HL-60 (cell line): ENCODE data around the gene C12orf60.

Experiments used
- DNase-seq, 2 experiments: peaks; one replicate each; pipeline ENCODE4 v3.0.0-alpha.2; 2010 to 2020; ENCODE audit warnings: low read depth in 1 of 2, low spot score in 1 of 2
- H3K27ac ChIP-seq: fragments of 250-450 bp; sonication (Bioruptor Pico); replicated peaks from 2 replicates; pipeline ENCODE4 v1.5.1; 2020; ENCODE audit warnings: mild to moderate bottlenecking, moderate library complexity
- H3K27me3 ChIP-seq: fragments of 250-450 bp; sonication (Bioruptor Pico); 2 replicates; pipeline ENCODE4 v1.5.1; 2021; ENCODE audit warnings: mild to moderate bottlenecking, moderate library complexity; ENCODE audit not compliant: insufficient read depth, poor library complexity, severe bottlenecking
- H3K4me3 ChIP-seq: replicated peaks from 2 replicates; pipeline ENCODE4 v1.5.1; 2011; ENCODE audit warnings: mild to moderate bottlenecking, control low read depth, low read length; ENCODE audit not compliant: insufficient read depth
- GABPA ChIP-seq: IDR thresholded peaks from 2 replicates; pipeline ENCODE4 v1.6.1; 2012; ENCODE audit warnings: low read depth
- POLR2AphosphoS5 ChIP-seq: IDR thresholded peaks from 2 replicates; pipeline ENCODE4 v1.6.1; 2012; ENCODE audit warnings: low read depth
- SPI1 ChIP-seq: IDR thresholded peaks from 2 replicates; pipeline ENCODE4 v1.6.1; 2012; ENCODE audit warnings: low read depth, mild to moderate bottlenecking, borderline replicate concordance
- TF ChIP-seq, protein P1 (sequence below): IDR thresholded peaks from 2 replicates; pipeline ENCODE4 v1.6.1; 2012; ENCODE audit warnings: low read depth; ENCODE audit not compliant: insufficient replicate concordance
- TF ChIP-seq, protein P2 (sequence below): IDR thresholded peaks from one replicate; pipeline ENCODE4 v1.5.1; 2011; ENCODE audit warnings: low read length, control low read depth, inconsistent platforms; ENCODE audit not compliant: insufficient read depth

C12orf60 gene

DNA sequence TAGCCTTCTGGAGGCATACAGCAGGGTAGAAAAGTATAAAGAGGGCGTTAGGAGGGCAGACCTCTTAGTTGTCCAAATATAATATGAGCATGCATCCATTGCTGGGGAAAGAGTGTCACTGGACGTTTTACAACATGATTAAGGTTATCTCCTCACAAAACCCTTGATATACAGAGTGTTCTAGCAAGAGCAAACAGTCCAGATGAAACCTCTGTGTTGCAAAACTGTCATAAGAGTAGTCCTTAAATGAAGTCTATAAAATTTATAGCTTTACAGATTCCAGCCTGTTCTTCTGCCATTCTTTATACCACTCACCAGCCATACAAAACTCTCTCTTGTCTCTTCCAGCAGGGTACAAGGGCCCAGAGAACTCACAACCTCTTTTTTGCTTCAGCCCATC lies 21.9 kb upstream of the C12orf60 start:
- no peaks in the 10 kb centered on the region for H3K27me3 ChIP-seq
- no peak for DNase-seq
- TF ChIP-seq, protein P1, sequence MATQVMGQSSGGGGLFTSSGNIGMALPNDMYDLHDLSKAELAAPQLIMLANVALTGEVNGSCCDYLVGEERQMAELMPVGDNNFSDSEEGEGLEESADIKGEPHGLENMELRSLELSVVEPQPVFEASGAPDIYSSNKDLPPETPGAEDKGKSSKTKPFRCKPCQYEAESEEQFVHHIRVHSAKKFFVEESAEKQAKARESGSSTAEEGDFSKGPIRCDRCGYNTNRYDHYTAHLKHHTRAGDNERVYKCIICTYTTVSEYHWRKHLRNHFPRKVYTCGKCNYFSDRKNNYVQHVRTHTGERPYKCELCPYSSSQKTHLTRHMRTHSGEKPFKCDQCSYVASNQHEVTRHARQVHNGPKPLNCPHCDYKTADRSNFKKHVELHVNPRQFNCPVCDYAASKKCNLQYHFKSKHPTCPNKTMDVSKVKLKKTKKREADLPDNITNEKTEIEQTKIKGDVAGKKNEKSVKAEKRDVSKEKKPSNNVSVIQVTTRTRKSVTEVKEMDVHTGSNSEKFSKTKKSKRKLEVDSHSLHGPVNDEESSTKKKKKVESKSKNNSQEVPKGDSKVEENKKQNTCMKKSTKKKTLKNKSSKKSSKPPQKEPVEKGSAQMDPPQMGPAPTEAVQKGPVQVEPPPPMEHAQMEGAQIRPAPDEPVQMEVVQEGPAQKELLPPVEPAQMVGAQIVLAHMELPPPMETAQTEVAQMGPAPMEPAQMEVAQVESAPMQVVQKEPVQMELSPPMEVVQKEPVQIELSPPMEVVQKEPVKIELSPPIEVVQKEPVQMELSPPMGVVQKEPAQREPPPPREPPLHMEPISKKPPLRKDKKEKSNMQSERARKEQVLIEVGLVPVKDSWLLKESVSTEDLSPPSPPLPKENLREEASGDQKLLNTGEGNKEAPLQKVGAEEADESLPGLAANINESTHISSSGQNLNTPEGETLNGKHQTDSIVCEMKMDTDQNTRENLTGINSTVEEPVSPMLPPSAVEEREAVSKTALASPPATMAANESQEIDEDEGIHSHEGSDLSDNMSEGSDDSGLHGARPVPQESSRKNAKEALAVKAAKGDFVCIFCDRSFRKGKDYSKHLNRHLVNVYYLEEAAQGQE: no peak
- TF ChIP-seq, protein P2, sequence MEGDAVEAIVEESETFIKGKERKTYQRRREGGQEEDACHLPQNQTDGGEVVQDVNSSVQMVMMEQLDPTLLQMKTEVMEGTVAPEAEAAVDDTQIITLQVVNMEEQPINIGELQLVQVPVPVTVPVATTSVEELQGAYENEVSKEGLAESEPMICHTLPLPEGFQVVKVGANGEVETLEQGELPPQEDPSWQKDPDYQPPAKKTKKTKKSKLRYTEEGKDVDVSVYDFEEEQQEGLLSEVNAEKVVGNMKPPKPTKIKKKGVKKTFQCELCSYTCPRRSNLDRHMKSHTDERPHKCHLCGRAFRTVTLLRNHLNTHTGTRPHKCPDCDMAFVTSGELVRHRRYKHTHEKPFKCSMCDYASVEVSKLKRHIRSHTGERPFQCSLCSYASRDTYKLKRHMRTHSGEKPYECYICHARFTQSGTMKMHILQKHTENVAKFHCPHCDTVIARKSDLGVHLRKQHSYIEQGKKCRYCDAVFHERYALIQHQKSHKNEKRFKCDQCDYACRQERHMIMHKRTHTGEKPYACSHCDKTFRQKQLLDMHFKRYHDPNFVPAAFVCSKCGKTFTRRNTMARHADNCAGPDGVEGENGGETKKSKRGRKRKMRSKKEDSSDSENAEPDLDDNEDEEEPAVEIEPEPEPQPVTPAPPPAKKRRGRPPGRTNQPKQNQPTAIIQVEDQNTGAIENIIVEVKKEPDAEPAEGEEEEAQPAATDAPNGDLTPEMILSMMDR: no peak
- TF ChIP-seq SPI1 (no peak), GABPA (no peak), POLR2AphosphoS5 (no peak)
- H3K4me3 ChIP-seq: no peak overlapping the region
- H3K27ac ChIP-seq: no peak overlapping the region

DNA sequence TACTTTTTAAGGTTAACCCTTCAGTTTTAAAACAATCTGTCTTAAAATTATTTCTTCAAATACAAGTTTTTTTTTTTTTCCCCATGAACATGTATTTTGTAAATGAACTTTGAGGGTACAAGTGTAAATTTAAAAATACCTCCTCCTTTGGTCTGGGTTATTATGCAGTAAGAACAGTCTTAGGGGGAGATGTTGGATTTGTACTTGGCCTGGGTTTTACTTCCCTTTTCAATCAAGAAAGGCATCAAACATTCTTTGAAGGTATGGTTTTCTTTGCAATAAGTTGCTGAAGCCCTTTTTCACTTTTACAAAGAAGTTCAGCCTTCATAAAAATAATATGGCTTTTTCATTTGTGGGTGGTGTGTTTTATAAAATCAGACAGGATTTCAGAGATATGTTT lies 20.7 kb upstream of the C12orf60 start:
- no peak overlapping the region for H3K27ac ChIP-seq
- no peaks in the 10 kb centered on the region for H3K27me3 ChIP-seq
- TF ChIP-seq POLR2AphosphoS5 (no peak), SPI1 (no peak), GABPA (no peak)
- TF ChIP-seq, protein P2: no peak
- TF ChIP-seq, protein P1: no peak
- no peak for DNase-seq
- H3K4me3 ChIP-seq: no peak overlapping the region

DNA sequence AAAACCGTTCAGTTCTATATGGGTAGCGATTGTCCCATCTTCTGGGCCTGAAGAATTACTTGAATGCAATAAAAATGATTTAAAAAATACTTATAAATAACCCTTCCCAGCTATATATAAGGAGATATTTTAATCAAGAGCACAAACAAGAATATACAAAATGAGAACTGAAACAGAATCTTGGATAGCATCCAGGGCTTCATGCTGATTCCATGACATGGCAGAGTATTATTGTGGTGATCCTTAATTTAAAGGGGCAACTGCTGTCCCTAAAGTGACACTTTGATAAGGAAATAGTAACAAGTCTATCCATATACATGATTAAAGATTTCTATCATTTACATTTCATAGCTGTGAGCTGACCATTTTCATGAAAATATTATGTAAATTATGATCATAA lies 19.0 kb upstream of the C12orf60 start:
- no peaks in the 10 kb centered on the region for H3K27me3 ChIP-seq
- TF ChIP-seq, protein P1: no peak
- TF ChIP-seq GABPA (no peak), SPI1 (no peak), POLR2AphosphoS5 (no peak)
- TF ChIP-seq, protein P2: no peak
- no peak overlapping the region for H3K27ac ChIP-seq
- no peak for DNase-seq
- H3K4me3 ChIP-seq: no peak overlapping the region
